ENCODE results near the gene AJAP1.

DNA sequence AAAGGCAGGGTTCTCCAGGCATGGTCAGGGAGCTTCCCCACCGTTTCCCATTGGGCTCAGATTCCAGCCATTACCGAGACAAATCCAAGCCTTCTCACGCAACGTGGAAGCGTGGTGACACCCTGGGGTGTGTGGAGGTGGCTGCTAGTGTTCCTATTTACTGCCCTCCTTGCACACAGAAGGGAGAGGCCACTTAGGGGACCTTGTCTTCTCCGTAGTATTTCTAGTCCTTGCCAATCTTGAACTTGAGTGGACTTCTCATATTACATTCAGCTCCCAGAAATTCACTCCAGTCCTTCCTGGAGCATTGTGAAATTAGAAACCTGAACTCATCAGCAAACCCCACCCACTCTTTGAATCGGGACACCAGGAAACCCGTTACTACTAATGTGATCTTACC, 131.6 kb downstream of the AJAP1 start:
- TF ChIP-seq, protein P1, sequence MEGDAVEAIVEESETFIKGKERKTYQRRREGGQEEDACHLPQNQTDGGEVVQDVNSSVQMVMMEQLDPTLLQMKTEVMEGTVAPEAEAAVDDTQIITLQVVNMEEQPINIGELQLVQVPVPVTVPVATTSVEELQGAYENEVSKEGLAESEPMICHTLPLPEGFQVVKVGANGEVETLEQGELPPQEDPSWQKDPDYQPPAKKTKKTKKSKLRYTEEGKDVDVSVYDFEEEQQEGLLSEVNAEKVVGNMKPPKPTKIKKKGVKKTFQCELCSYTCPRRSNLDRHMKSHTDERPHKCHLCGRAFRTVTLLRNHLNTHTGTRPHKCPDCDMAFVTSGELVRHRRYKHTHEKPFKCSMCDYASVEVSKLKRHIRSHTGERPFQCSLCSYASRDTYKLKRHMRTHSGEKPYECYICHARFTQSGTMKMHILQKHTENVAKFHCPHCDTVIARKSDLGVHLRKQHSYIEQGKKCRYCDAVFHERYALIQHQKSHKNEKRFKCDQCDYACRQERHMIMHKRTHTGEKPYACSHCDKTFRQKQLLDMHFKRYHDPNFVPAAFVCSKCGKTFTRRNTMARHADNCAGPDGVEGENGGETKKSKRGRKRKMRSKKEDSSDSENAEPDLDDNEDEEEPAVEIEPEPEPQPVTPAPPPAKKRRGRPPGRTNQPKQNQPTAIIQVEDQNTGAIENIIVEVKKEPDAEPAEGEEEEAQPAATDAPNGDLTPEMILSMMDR (conservative IDR thresholded peaks at IDR 0.05; ENCODE audit: low read length) = no peak
- TF ChIP-seq EZH2phosphoT487 (IDR thresholded peaks at IDR 0.05; ENCODE audit: borderline replicate concordance, low read depth, low read length) = no peak
